HG03439 (cell line): ENCODE data around the gene TEX19.
"Not testable (repeated sequence)": the region's sequence is repeated elsewhere in the genome, so short reads cannot be mapped to it uniquely, and the experiment has no call there.

Experiments
- ATAC-seq: cut with Tn5 transposase; IDR thresholded peaks from one replicate; pipeline ENCODE4 v1.9.1; 2021; ENCODE audit warnings: mild to moderate bottlenecking, moderate library complexity; ENCODE audit not compliant: unreplicated experiment

Gene TEX19

GRCh38 chr17:82353484-82353883 is 5.6 kb upstream of the TEX19 start:
- no peak for ATAC-seq

DNA sequence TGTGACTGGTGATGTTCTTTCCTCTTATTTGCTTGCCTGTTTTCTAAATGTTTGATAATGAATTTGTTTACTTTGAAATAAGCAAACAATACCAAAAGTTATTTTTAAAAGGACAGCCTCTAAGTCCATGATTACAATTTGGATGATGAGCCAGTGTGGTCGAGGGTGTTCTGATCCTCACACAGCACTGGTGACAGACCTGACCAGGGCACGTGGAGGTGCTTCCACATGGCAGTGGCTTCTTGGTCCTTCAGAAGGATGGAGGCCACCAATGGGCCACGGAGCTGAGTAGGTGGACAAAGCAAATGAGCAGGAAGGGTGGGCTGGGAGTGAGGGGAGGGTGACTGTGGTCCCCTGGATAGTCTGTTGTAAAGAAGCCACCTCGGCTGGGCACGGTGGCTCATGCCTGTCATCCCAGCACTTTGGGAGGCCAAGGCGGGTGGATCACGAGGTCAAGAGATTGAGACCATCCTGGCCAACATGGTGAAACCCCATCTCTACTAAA is 4.2 kb upstream of the TEX19 start:
- ATAC-seq: no peak

GRCh38 chr17:82355770-82356427 is 3.1 kb upstream of the TEX19 start:
- no peak for ATAC-seq

DNA sequence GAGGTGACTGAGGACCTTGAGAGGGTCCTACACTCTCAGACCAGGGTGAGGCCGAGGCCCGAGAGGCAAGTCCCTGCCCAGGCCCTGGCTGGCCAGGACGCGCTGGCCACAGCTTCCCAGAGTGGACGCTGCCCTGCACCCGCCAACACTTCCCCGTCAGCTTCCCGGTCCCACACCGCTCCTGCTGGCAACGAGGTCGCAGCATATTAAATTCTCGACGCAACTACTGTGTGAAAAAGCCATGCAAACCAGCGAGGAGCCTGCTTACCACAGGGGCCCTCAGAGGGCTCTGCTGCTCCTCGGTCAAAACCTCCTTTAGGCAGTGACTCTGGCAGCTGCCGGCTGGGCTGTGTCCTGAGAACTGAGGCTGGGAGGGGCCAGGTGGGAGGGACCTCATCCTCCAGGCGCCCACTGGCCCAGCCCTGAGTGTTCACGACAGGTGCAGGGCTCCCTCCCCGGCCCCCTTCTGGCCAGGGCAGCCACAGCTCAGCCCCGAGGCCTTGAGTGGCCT is 2.1 kb upstream of the TEX19 start:
- ATAC-seq: no peak

DNA sequence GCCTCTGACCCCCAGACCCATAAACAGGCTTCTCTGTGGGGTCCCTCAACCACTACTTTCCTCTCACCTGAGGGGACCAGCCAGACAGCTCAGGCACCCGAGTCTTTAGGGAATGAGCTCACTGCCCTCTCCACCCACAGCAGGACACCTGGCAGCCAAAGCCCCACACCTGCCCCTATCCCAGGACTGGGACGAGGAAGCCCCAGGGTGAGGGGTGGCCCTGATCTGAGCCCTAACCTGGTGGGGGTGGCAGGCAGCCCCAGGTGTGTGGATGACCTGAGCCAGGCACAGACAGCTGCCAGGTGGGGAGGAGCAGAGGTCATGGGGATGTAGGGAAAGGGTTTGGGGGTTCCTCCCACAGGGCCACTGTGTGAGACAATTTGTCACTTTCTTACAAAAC is 1.7 kb upstream of the TEX19 start:
- ATAC-seq: no peak

DNA sequence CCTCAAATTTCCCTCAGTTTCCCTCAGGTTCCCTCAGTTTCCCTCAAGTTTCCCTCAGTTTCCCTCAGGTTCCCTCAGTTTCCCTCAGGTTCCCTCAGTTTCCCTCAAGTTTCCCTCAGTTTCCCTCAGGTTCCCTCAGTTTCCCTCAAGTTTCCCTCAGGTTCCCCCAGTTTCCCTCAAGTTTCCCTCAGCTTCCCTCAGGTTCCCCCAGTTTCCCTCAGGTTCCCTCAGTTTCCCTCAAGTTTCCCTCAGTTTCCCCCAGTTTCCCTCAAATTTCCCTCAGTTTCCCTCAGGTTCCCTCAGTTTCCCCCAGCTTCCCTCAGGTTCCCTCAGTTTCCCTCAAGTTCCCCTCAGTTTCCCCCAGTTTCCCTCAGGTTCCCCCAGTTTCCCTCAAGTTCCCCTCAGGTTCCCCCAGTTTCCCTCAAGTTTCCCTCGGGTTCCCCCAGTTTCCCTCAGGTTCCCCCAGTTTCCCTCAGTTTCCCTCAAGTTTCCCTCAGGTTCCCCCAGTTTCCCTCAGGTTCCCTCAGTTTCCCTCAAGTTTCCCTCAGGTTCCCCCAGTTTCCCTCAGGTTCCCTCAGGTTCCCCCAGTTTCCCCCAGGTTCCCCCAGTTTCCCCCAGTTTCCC is 516 bp downstream of the TEX19 start:
- ATAC-seq: not testable (repeated sequence)

DNA sequence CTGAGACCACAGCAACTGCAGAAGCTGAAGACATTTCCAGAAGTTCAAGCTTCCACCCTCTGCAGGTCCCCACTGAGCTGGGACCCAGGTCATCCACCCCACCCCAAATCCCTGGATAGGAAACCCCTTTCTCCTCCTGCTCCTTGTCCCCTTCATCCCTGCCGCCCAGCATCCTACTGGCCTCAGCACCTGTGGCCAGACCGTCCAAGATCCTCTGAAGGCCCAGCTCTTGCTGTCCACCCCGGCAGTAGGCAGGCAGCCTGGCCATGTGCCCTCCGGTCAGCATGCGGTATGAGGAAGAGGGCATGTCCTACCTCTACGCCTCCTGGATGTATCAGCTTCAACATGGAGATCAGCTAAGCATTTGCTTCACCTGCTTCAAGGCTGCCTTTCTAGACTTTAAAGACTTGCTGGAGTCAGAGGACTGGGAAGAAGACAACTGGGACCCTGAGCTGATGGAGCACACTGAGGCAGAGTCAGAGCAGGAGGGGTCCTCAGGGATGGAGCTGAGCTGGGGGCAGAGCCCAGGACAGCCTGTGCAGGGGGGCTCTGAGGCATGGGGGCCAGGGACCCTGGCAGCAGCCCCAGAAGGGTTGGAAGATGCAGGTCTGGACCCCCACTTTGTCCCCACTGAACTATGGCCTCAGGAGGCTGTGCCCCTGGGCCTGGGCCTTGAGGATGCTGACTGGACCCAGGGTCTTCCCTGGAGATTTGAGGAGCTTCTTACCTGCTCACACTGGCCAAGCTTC is 3.0 kb downstream of the TEX19 start:
- no peak for ATAC-seq

DNA sequence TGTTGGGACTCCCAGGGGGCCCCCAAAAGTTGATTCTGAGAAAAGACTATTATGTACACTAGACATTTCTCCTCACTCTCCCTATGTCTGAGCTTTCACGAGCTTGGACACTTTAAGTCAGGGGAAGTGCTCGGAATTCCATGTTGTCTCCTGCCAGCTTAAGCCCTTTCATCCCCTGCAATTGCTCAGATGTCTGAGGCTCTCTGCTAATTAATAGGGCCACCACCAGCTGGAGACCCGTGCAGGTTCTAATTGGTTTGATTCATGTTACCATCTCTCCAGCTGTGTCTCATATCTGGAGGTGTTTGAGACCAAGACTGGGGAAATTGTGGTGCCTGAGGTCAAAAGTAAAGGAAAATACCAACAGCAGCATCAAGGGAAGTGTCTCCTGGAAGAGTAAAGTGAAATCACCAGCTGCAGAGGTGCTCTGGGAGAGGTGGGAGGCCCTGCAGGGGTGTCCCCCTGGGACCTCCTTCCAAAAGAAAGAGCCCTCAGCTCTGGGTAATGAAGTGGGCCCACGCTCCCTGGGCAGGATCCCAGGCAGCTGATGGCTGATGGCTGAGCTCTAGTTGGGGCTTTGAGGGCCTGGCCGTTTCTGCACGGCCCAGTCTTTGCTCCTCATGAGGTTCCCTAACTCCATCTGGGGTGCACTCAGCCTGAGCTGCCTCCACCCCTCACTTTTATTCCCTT is 6.7 kb downstream of the TEX19 start:
- ATAC-seq: no peak

GRCh38 chr17:82366749-82367148 is 7.7 kb downstream of the TEX19 start:
- ATAC-seq: no peak

- no peak for ATAC-seq
Observed at GRCh38 chr17:82367724-82368524, 8.9 kb downstream of the TEX19 start.

- no peak for ATAC-seq
Observed at GRCh38 chr17:82369211-82369610, 10.2 kb downstream of the TEX19 start.

GRCh38 chr17:82370471-82371332 is 11.7 kb downstream of the TEX19 start:
- no peak for ATAC-seq

GRCh38 chr17:82371333-82372248 is 12.5 kb downstream of the TEX19 start, which contains the start of gene UTS2R:
UTS2R (plus strand) TSS chr17:82371765; CDS start chr17:82374325, 2,560 bp downstream.
- ATAC-seq: no peak

DNA sequence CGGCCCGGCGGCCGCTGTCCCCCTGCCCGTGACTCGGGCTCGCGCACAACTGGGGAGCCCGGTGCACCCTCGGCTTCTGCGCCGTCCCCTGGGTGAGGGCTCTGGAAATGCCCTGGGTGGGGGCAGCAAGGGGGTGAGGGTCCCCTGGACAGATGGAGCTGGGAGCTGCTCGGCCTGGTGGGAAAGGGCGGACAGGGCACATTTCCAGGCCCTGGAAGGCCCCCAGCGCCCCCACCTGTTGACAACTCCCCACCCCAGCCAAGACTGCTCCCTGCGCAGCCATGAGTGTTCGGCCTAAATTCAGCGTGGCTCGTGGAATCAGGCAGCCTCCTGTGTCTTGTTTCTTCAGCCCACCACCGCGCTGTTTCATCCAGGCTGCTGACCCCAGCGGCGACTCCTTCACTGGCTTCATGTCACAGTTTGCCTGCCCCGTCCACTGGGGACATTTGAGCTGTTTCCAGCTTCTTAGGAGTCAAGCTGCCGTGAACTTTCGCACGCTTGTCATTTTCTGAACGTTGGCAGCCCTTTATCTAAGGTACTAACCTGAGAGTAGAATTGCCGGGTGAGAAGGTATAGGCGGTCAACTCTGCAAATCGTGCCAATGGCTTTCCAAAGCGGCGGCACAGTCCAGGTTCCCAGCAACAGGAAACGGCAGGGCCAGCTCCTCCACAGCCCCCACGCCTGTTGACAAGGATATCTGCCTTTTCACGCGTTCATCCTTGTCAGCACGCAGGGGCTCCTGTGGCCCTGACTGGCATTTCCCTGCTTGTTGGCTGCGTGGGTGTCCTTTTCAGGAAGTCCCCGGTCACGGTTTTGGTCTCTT is 13.4 kb downstream of the TEX19 start:
- ATAC-seq: no peak

- ATAC-seq: not testable (repeated sequence)
Observed at GRCh38 chr17:82373072-82373452, 14.0 kb downstream of the TEX19 start.

DNA sequence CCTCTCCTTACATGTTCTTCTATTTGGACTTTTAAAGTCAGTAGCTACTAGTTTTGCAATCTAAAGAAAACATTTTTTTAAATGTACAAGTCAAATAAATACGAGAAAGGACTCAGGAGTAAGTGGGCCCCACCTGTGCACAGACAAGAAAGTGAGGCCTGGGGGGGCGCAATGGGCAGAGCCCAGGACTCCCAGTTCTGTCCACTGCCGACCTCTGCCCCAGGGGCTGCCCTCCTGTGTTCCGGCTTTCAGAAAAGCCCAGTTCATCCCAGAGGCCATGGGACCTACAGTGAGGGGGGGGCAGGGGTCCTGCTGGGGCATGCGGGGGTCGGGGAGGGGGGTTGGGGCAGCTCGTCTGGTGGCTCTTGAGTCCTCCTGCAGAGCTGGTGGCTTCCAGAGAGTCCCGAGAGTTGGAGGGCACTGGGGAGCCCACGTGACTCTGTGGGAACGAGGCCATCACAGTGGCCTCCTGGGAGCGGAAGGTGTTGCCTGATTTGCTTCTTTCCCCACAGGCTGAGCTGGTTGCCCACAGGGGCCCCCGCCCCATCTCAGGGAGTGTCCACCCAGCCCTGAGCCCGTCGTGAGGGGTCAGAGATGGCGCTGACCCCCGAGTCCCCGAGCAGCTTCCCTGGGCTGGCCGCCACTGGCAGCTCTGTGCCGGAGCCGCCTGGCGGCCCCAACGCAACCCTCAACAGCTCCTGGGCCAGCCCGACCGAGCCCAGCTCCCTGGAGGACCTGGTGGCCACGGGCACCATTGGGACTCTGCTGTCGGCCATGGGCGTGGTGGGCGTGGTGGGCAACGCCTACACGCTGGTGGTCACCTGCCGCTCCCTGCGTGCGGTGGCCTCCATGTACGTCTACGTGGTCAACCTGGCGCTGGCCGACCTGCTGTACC is 14.9 kb downstream of the TEX19 start:
- ATAC-seq: no peak
